ENCODE measurements around the gene VASP.
A peak's percentile ranks its signal among the peaks of the same experiment; 100 is the strongest.

VASP gene

DNA sequence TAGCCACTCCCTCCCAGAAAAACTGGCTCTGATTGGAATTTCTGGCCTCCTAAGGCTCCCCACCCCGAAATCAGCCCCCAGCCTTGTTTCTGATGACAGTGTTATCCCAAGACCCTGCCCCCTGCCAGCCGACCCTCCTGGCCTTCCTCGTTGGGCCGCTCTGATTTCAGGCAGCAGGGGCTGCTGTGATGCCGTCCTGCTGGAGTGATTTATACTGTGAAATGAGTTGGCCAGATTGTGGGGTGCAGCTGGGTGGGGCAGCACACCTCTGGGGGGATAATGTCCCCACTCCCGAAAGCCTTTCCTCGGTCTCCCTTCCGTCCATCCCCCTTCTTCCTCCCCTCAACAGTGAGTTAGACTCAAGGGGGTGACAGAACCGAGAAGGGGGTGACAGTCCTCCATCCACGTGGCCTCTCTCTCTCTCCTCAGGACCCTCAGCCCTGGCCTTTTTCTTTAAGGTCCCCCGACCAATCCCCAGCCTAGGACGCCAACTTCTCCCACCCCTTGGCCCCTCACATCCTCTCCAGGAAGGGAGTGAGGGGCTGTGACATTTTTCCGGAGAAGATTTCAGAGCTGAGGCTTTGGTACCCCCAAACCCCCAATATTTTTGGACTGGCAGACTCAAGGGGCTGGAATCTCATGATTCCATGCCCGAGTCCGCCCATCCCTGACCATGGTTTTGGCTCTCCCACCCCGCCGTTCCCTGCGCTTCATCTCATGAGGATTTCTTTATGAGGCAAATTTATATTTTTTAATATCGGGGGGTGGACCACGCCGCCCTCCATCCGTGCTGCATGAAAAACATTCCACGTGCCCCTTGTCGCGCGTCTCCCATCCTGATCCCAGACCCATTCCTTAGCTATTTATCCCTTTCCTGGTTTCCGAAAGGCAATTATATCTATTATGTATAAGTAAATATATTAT lies 33.3 kb upstream of the VASP start:
- no peak for DNase-seq (ENCODE audit: low spot score)

DNA sequence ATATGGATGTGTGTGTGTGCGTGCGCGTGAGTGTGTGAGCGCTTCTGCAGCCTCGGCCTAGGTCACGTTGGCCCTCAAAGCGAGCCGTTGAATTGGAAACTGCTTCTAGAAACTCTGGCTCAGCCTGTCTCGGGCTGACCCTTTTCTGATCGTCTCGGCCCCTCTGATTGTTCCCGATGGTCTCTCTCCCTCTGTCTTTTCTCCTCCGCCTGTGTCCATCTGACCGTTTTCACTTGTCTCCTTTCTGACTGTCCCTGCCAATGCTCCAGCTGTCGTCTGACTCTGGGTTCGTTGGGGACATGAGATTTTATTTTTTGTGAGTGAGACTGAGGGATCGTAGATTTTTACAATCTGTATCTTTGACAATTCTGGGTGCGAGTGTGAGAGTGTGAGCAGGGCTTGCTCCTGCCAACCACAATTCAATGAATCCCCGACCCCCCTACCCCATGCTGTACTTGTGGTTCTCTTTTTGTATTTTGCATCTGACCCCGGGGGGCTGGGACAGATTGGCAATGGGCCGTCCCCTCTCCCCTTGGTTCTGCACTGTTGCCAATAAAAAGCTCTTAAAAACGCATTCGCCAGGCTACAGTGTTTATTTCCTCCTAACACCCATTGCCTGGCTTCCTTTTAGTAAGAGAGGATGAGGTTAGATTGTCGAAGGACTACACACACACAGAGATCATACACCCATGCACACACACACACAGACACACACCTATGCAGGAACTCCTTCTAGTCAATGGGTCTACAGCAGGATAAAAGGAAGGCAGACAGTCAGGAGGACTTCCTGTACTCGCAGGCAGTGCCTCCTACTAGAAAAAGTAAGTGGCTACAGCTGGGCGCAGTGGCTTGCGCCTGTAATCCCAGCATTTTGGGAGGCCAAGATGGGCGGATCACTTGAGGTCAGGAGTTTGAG lies 32.4 kb upstream of the VASP start:
- DNase-seq (ENCODE audit: low spot score) = no peak

DNA sequence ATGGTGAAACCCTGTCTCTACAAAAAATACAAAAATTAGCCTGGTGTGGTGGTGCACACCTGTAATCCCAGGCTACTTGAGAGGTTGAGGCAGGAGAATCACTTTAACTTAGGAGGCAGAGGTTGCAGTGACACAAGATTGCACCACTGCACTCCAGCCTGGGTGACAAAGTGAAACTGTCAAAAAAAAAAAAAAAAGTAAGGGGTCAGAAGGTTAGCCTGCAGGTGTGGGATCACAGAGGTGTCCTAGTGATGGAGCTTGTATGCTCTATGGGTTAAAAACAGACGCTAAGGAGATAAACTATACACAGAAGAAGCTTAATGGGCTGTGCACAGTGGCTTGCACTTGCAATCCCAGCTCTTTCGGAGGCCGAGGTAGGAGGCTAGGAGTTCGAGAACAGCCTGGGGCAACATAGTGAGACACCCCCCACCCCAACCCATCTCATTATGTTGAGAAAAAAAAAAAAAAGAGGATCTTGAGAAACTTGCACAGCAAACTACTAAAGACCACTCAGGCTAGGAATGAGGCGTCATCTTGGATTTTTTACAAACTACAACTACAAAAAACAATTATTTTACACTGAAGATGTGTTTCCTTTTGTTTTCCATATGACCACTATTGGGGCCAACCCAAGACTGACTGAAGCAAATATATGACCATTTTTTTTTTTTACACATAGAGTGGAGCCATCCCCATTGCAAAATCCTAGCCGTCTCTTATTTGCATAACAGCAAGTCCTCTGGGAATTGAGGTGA lies 31.6 kb upstream of the VASP start:
- DNase-seq (ENCODE audit: low spot score) = no peak

DNA sequence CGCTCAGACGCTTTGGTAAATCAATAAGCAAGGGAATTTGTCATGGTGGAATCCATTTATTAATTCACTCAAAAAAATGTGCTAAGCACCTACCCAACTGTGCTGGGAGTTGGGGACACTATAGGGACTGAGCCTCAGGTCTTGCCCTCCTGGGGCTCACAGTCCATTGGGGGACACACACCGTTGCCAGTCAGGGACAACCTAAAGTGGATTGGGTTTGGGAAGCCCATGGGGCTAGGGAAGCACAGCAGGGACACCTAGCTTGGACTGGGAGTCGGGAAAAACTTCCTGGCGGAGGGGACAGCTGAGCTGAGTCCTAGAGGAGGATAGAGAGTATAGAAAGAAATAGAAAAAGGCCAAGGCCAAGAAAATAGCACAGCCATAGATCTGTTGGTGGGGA lies 31.0 kb upstream of the VASP start:
- DNase-seq (ENCODE audit: low spot score) = no peak

DNA sequence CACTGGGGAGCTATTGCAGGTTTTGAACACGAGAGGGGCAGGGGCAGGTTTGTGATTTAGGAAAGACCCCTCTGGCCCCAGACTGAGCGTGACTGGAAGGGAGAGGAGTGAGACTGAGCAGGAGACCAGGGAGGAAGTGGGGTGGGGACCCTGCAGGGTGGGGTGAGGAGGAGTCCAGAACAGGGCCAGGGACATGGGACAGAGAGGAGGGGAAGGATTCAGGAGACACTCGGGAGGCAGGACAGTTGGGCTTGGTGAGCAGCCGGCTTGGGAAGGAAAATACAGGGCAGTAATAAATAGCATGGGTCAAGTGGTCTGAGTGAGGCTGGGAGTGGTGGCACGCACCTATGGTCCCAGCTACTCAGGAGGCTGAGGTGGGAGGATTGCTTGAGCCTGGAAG lies 30.1 kb upstream of the VASP start:
- DNase-seq (ENCODE audit: low spot score) = no peak

DNA sequence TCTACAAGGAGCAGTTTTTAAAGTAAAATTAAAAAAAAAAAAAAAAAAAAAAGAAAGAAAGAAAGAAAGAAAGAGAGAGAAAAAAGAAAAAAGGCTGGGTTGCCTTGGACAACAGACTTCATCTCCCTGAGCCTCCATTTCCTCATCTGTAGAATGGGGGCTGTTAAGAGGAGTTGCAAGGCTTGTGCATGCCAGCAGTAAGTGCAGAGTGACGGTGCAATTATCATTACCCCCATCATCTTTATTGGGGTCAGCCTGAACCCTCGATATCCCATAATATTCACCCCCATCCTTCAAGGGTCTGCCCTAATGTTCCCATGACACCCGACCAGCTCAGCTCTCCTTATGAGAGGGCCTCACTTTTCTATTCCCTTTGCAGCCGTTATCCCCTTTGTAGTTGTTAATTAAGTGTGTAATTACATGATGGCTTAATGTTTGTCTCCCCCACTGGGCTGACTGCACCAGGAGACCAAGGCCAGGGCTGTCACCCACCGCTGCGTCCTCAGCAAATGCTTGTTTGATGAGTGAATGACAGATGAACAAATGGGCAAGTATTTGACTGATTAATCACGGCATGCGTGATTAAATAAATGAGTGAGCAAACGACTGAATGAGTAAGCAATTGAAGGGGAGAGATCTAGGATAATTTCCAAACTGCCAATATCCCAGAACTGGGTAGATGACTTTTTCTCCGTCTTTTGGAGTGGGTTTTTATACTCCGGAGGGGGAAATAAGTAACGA lies 29.4 kb upstream of the VASP start:
- DNase-seq (ENCODE audit: low spot score) = no peak

DNA sequence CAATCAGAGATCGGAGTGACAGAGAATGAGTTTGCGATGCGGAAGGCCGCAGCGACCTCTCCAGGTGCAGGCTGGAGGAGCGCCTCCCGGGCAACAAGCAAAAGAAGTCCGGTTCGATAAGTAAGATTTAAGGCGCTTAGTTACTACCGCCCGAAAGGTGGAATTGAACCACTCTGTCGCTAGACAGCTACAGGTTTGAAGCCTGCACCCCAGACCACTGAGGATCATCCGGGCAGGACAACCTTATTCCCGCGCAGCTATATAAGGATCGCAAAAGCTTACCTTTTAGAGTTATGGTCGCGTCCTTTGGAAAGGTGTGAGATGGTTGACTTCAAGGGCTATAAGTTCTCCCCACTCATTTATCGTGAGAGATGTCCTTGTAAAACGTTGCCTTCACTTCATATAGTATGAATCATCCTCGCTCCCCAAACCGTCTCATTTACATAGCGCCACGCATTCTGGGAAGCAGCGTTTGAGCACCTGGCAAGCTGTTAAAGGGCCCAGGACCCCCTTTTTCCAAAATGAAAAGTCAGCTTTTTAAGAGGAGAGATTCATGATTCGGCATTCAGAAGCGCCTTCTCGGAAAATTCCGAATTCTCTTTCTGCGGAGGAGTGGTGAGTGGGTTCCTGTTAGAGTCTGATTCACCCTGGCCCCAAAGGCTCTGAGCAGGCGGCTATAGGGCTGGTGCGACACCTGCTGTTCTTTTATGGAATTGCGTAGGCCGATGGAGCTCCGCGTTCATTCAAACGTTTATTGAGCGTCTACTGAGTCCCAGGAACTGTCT lies 28.6 kb upstream of the VASP start:
- peak; percentile 80 for DNase-seq (ENCODE audit: low spot score)

DNA sequence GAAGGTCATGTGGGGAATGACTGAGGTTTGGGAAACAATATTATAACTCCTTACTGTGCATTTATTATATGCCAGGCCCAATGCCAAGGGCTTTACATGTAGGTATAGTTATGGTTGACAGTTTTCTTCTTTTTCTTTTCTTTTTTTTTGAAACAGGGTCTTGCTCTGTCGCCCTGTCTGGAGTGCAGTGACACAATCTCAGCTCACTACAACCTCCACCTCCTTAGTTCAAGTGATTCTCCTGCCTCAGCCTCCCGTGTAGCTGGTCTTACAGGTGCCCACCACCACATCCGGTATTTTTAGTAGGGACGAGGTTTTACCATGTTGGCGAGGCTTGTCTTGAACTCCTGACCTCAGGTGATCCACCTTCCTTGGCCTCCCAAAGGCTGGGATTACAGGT lies 24.2 kb upstream of the VASP start:
- DNase-seq (ENCODE audit: low spot score) = no peak

DNA sequence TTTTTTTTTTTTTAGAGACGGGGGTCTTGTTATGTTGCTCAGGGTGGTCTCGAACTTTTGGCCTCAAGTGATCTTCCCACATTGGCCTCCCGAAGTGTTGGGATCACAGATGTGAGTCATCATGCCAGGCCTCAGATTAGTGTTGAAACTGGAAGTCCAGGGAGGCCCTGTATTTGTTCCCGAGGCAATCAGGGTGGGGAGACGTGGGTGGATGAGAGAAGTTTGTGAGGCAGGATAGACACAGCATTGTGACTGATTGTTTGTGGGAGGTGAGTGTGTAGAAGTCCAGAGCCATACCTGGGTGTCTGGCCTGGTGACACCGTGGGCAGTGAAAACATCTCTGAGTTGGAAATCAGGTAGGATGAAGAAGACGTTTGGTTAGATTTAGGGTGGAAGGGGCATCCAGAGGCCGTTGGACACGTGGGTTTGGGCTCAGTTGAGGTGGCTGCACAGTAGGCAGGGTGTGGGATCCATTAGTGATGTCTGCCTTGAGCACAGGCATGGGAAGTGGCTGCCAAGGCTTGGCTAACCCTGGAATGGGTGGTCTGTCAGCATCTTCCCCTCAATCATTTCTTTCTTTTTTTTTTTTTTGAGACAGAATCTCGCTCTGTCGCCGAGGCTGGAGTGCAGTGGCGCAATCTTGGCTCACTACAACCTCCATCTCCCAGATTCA lies 22.9 kb upstream of the VASP start:
- DNase-seq (ENCODE audit: low spot score) = peak; percentile 2

DNA sequence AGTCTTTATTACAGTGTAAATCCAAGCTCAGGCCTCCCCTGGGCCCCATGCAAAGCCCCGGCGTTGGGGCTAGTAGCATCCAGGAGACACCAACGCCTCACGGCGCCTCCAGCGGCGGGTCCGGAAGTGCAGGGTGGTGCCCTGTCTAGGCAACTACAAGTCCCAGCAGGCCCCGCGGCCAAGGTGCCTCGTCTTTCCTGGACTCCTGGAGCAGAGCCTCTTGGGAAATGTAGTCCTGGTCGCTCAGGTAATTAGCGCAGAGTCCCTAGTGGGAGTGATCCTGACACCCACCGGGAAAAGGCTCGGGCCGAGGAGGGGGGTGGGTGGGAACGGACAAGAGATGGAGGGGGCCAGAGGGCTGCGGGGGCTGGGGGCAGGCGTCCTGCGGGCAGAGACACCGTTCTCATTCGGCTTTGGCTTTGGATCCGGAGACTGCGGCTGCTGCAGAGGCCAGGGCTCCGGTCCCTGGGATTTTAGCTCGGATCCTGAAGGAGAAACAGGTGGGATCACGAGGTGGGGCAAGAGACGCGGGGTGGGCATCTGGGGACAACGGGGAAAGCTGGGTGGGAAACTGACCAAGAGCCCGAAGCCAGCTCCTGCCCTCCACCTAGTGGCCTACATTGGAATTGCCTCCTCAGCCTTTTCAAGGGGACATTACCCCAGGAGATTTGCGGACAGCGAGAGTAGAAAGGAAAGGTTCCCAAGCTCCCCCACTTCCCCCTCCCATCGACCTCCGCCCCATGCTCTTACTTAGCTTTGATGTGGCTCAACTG lies 21.8 kb upstream of the VASP start:
- peak; percentile 93 for DNase-seq (ENCODE audit: low spot score)

DNA sequence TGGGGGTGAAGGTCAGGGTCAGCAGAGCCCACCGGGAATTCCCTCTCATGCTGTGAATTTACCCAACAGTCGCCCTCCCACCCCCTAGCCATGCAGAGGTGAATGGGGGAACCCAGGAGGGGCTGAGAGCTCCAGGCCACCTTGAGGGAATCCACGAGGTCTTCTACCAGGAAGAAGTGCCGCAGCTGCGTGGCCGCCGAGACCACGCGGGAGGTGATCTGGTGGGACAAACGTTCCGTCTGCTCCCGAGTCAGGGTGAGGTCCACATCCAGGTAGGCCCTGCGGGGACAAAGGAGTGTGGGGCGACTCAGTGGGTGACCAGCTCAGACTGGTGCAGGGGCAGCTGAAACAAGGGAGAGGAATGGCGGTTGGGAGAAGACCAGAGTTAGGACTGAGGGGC lies 18.6 kb upstream of the VASP start:
- no peak for DNase-seq (ENCODE audit: low spot score)

DNA sequence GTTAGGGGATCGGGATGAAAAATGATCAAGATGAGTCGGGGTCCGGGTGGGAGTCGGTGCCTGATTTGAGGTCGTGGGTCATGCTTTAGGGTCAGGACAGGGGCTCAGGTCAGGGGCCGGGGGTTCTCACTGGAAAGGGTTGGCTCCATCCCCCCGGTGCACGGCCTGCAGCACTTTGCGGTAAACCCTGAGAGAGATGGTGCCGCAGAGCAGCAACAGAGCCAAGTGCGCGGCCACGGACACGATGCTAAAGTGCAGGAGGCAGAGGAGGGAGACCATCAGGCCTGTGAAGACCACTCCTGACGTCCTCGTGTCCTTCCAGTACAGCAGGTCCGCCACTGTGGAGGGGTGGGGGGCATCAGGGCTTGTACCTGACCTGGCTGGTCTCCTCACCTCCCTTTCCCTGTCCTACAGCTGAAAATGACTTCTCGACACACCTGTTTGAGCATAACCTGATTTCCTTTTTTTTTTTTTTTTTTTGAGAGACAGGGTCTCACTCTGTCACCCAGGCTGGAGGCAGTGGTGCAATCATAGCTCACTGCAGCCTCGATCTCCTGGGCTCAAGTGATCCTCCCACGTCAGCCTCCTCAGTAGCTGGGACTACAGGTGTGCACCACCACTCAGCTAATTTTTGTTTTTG lies 17.9 kb upstream of the VASP start:
- no peak for DNase-seq (ENCODE audit: low spot score)

DNA sequence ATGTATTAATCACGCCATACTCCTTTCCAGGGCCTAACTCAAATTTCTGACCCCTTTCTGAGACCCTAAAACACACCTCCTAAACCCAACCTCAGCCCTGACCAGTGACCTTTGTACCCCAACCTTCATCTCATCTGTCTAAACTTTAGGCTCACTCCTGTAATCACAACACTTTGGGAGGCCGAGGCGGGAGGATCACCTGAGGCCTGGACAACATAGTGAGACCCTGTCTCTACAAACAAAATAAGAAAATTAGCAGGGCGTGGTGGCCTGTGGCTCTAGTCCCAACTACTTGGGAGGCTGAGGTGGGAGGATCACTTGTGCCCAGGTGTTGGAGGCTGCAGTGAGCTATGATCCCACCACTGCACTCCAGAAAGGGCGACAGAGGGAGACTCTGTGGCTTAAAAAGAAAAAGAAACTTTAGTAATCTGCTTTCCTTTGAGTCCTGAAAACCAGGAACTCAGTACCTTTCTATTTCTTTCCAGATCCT lies 15.1 kb upstream of the VASP start:
- DNase-seq (ENCODE audit: low spot score) = no peak

DNA sequence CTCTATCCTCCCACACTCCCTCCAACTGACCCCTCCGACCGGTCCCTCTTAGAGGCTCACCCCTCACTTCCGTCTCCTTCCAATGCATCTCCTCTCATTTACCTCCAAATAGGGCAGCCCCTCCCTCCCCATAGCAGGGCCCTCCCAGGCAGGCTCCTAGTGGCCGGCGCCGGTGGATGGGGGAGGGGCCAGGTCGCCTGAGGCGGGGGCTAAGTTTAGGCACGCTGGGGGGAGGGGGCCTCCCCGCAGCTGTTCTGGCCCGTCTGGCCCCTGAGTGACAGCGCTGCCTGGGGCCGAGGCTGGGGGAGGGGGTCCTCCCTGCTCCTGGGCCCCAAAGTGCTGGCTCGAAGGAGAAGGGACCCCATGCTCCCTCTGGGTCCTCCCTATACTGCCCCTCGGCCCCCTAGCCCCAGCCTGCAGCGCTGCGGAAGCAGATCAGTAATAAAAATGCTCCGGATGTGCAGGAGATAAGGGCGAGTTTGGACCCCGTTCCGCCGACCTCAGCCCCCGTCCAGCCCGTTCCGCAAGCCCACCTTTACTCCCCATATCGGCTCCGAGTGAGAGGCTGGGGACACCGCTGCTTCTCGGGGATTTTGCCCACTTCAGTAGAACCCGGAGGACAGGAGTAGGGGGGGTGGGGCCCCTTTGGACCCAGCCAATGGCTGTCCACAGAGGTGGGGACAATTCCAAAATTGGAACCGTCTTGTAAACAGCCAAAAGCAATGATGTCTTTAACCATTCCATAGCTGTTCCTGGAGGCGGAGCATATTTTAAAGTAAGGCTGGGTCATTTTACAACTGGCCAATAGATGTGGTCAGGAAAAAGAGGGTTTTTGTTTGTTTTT lies 14.4 kb upstream of the VASP start:
- no peak for DNase-seq (ENCODE audit: low spot score)

DNA sequence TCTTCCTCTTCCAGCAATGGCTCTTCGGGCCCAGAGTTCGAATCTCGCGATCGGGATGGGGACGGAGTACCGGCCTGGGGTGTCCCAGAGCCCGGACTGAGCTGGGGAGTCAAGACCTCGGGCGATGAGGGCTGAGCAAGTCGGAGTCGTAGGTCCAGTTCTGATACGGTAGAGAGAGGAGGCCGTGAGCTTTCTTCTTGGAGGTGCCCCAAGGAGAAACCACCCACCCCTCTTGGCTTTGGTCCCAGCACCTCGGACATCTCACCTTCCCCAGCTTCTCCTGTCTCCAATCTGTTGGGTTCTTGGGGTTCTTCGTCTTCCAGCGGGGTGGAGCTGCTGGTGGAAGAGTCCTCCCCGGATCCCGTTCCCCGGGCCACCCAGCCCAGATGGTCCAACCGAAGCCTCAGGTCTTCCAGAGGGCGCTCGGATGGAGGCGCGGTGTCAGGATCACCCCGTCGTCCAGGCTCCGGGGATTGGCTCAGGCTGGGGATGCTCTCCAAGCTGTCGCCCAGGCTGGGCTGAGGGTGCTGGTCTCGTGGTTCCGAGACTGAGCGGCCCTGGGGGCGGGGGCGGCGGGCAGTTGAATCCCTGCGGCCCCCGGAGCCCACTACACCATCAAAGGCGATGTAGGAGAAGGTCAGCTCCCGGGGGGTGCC lies 12.9 kb upstream of the VASP start:
- DNase-seq (ENCODE audit: low spot score) = no peak

DNA sequence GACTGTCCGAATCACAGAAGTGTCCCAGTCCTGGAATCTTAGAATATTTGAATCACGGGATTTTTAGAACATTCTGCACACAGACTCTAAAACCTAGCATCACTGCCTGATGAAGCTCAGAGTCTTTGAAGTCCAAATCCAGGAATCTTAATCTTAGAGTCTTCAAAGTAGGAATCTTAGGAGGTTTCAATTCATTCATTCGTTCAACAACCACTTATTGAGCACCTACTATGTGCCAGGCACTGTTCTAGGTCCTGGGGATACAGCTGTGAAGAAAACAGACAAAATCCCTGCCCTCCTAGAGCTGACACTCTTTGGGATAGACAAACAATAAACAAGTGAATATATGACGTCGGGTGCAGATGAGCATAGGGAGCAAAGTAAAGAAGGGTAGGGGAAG lies 12.1 kb upstream of the VASP start:
- no peak for DNase-seq (ENCODE audit: low spot score)

DNA sequence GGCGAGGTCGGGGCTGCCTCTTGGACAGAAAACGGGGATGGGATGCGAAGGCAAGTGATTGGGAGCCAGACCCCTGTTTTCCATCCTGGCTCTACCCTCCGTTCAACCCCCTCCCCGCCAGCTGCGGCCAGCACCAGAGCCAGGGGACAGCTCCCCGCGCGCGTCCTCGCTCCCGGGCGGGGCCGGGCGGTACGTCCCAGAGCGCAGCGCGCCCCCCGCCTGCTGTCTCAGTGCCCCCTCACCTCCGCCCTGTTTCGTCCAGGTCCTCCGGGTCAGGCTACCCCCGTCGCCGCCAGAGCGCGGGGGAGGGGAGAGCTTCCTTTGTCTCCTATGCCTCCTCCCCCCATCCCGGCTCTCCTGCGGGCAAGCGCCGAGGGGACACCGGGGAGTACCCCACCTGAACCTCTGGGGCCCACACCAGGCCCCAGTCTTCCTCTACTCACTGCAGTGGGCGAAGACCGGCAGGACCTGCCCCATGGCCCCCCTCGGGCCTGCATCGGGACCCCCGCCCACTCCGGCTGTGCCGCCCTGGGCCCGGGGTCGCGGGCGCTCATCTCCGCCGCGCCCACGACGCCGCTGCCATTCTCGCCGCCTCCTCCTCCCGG lies 10.8 kb upstream of the VASP start:
- peak; percentile 59 for DNase-seq (ENCODE audit: low spot score)

Data from D341Med (cell line).